Mesendoderm (in vitro differentiated cells): ENCODE measurements around the gene HNRNPLL.
"Not testable (repeated sequence)": the region's sequence is repeated elsewhere in the genome, so short reads cannot be mapped to it uniquely, and the experiment has no call there.

Experiments used
- DNase-seq: peaks from one replicate; pipeline ENCODE4 v3.0.0; 2013
- H2AK5ac ChIP-seq: 2 replicates; pipeline ENCODE4 v1.6.1; 2013; ENCODE audit warnings: low read length, inconsistent platforms
- H2BK120ac ChIP-seq: 2 replicates; pipeline ENCODE4 v1.6.1; 2013; ENCODE audit warnings: low read depth, mild to moderate bottlenecking, low read length, moderate library complexity, mixed read lengths
- H2BK15ac ChIP-seq: replicated peaks from 2 replicates; pipeline ENCODE4 v1.6.1; 2013; ENCODE audit warnings: low read depth, mild to moderate bottlenecking, moderate library complexity
- H2BK5ac ChIP-seq: 2 replicates; pipeline ENCODE4 v1.6.1; 2013; ENCODE audit warnings: low read length, inconsistent platforms
- H3K18ac ChIP-seq: 2 replicates; pipeline ENCODE4 v1.6.1; 2013; ENCODE audit warnings: mild to moderate bottlenecking, low read length, mixed read lengths
- H3K23ac ChIP-seq: one replicate; pipeline ENCODE4 v1.6.1; 2013; ENCODE audit warnings: low read length
- H3K27ac ChIP-seq: 2 replicates; pipeline ENCODE4 v1.5.1; 2013; ENCODE audit warnings: low read depth, mild to moderate bottlenecking, inconsistent platforms, low read length, moderate library complexity
- H3K27me3 ChIP-seq: 2 replicates; pipeline ENCODE4 v1.6.1; 2013; ENCODE audit warnings: low read length, control low read depth, mild to moderate bottlenecking, inconsistent platforms; ENCODE audit not compliant: insufficient read depth, poor library complexity
- H3K36me3 ChIP-seq: 2 replicates; pipeline ENCODE4 v1.6.1; 2013; ENCODE audit warnings: low read length, inconsistent platforms; ENCODE audit not compliant: control insufficient read depth, insufficient read depth
- H3K4ac ChIP-seq: one replicate; pipeline ENCODE4 v1.6.1; 2013; ENCODE audit warnings: low read depth, mild to moderate bottlenecking, low read length, moderate library complexity
- H3K4me1 ChIP-seq: 2 replicates; pipeline ENCODE4 v1.6.1; 2013; ENCODE audit warnings: low read depth, low read length, inconsistent platforms; ENCODE audit not compliant: control insufficient read depth
- H3K4me2 ChIP-seq: 2 replicates; pipeline ENCODE4 v1.6.1; 2013; ENCODE audit warnings: low read length
- H3K4me3 ChIP-seq: 2 replicates; pipeline ENCODE4 v1.5.1; 2013; ENCODE audit warnings: mild to moderate bottlenecking, low read length
- H3K56ac ChIP-seq: one replicate; pipeline ENCODE4 v1.6.1; 2013; ENCODE audit warnings: low read length
- H3K79me1 ChIP-seq: 2 replicates; pipeline ENCODE4 v1.6.1; 2013; ENCODE audit warnings: low read length, inconsistent platforms
- H3K79me2 ChIP-seq: 2 replicates; pipeline ENCODE4 v1.6.1; 2013; ENCODE audit warnings: mild to moderate bottlenecking, low read length; ENCODE audit not compliant: control insufficient read depth, insufficient read depth
- H3K9ac ChIP-seq: 2 replicates; pipeline ENCODE4 v1.6.1; 2013; ENCODE audit warnings: low read length, inconsistent platforms
- H4K5ac ChIP-seq: one replicate; pipeline ENCODE4 v1.6.1; 2013; ENCODE audit warnings: low read length
- H4K8ac ChIP-seq: one replicate; pipeline ENCODE4 v1.6.1; 2013; ENCODE audit warnings: low read depth, mild to moderate bottlenecking, control low read depth, low read length, moderate library complexity
- WGBS: extraction: QIAGEN DNeasy Blood & Tissue Kit; methylation state at CpG from one replicate; pipeline ENCODE4 v1.1.7; 2013; ENCODE audit warnings: low lambda C conversion rate, missing lambda C conversion rate; ENCODE audit not compliant: insufficient coverage; ENCODE audit errors: extremely low coverage; 5-methylcytosine and 5-hydroxymethylcytosine counted together

Gene HNRNPLL

DNA sequence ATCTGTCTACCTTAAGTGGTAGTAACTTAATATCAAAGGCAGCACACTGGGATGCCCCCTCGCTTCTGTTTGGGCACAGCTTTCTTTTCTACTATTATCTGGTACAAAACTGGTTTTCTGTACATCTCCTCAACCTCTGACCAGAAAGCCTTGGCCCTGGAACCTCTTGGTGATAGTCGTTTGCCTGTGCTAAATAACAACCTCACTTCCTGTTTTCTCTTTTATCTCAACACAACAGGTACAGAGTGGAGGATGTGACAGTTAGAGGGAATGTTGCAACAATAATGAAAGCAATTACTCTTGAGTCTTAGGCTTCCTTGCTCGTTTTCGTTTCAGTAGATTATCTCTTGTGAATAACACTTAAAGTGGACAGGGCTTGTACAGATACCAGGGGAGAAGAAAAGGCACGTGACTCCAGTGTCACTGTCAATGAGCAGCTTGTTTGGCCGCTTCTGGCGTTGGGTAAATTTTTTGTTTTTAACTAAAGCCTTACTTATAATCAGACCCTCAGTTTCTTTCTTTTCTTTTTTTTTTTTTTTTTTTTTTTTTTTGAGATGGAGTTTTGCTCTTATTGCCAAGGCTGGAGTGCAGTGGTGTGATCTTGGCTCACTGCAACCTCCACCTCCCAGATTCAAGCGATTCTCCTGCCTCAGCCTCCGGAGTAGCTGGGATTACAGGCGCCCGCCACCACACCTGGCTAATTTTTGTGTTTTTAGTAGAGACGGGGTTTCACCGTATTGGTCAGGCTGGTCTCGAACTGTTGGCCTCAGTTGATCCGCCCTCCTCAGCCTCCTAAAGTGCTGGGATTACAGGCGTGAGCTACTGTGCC lies 41.2 kb upstream of the HNRNPLL start:
- H3K79me1 ChIP-seq, H3K4me2 ChIP-seq, H4K5ac ChIP-seq, H3K4me1 ChIP-seq, H2BK5ac ChIP-seq, H3K27ac ChIP-seq, H3K4ac ChIP-seq, H2BK120ac ChIP-seq, H3K23ac ChIP-seq, H3K79me2 ChIP-seq, H3K9ac ChIP-seq, H3K4me3 ChIP-seq, H3K56ac ChIP-seq, H2BK15ac ChIP-seq, H3K18ac ChIP-seq, H4K8ac ChIP-seq, H3K27me3 ChIP-seq, H2AK5ac ChIP-seq, DNase-seq, H3K36me3 ChIP-seq: not testable (repeated sequence)
- no CpG with 5 or more reads among the region's 16 CpGs for WGBS

- H3K79me2 ChIP-seq = no peaks in the 10 kb centered on the region
- H3K9ac ChIP-seq = no peak overlapping the region
- no peak overlapping the region for H2BK120ac ChIP-seq
- H3K4ac ChIP-seq = no peak overlapping the region
- DNase-seq = no peak
- WGBS = no CpG with 5 or more reads among the region's 45 CpGs
- no peak overlapping the region for H4K5ac ChIP-seq
- H3K79me1 ChIP-seq = no peaks in the 10 kb centered on the region
- H2BK15ac ChIP-seq = no peak overlapping the region
- no peak overlapping the region for H3K18ac ChIP-seq
- H3K4me1 ChIP-seq = no peaks in the 10 kb centered on the region
- H2BK5ac ChIP-seq = no peak overlapping the region
- no peak overlapping the region for H3K27ac ChIP-seq
- no peak overlapping the region for H3K4me3 ChIP-seq
- H3K4me2 ChIP-seq = no peak overlapping the region
- H3K27me3 ChIP-seq = no peaks in the 10 kb centered on the region
- no peak overlapping the region for H3K23ac ChIP-seq
- H3K36me3 ChIP-seq = no peaks in the 10 kb centered on the region
- H4K8ac ChIP-seq = no peak overlapping the region
- H2AK5ac ChIP-seq = no peak overlapping the region
- H3K56ac ChIP-seq = no peak overlapping the region
Measured at GRCh38 chr2:38643021-38643671, 40.4 kb upstream of the HNRNPLL start.

GRCh38 chr2:38642373-38643017 lies 39.8 kb upstream of the HNRNPLL start:
- H2AK5ac ChIP-seq, H3K9ac ChIP-seq, DNase-seq, H2BK15ac ChIP-seq, H3K79me1 ChIP-seq, H3K36me3 ChIP-seq, H2BK5ac ChIP-seq, H4K8ac ChIP-seq, H3K27ac ChIP-seq, H3K56ac ChIP-seq, H3K4me2 ChIP-seq, H3K4me3 ChIP-seq, H3K4me1 ChIP-seq, H3K27me3 ChIP-seq, H2BK120ac ChIP-seq, H3K79me2 ChIP-seq, H4K5ac ChIP-seq, H3K18ac ChIP-seq, H3K4ac ChIP-seq, H3K23ac ChIP-seq: not testable (repeated sequence)
- no CpG with 5 or more reads among the region's 14 CpGs for WGBS

DNA sequence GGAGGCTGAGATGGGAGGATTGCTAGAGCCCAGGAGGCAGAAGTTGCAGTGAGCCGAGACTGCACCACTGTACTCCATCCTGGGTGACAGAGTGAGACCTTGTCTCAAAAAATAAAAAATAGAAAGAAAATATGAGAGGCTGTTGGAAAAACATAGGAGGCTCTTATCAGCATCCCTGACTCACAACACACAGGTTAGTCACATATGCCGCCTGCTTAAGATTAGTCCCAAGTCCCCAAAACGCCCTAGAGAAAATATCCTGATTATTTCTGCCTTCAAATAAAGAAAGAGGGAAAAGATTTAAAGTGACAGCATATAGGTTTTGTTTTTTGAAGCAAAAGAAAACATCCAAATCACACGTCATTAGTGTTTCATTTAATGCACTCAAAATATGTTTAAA lies 33.3 kb upstream of the HNRNPLL start:
- no peaks in the 10 kb centered on the region for H3K36me3 ChIP-seq
- no peak overlapping the region for H2BK5ac ChIP-seq
- WGBS = no CpG with 5 or more reads among the region's 4 CpGs

DNA sequence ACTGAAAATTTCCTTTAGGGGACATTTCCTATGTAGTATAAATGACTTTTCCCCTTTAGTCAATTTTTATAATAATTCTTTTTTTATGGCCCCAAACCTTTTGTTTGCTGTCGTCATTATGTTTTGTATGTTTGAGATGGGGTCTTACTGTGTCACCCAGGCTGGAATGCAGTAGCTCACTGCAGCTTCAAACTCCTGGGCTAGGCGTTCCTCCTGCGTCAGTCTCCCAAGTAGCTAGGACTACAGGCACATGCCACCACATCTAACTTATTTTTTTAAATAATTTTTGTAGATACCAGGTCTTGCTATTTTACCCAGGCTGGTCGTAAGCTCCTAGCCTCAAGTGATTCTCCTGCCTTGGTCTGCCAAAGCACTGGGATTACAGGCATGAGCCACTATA lies 32.4 kb upstream of the HNRNPLL start:
- H3K36me3 ChIP-seq = no peaks in the 10 kb centered on the region
- no peak overlapping the region for H3K4me3 ChIP-seq
- no peak overlapping the region for H2BK15ac ChIP-seq
- H2BK5ac ChIP-seq = no peak overlapping the region
- no peak overlapping the region for H2AK5ac ChIP-seq
- H3K23ac ChIP-seq = no peak overlapping the region
- no peak overlapping the region for H3K4ac ChIP-seq
- H4K8ac ChIP-seq = no peak overlapping the region
- no peak overlapping the region for H3K56ac ChIP-seq
- H2BK120ac ChIP-seq = no peak overlapping the region
- H4K5ac ChIP-seq = no peak overlapping the region
- WGBS = no CpG with 5 or more reads among the region's 4 CpGs
- no peaks in the 10 kb centered on the region for H3K4me1 ChIP-seq
- H3K27me3 ChIP-seq = no peaks in the 10 kb centered on the region
- no peak overlapping the region for H3K27ac ChIP-seq
- no peak for DNase-seq
- no peaks in the 10 kb centered on the region for H3K79me1 ChIP-seq
- H3K4me2 ChIP-seq = no peak overlapping the region
- no peaks in the 10 kb centered on the region for H3K79me2 ChIP-seq
- H3K18ac ChIP-seq = no peak overlapping the region
- no peak overlapping the region for H3K9ac ChIP-seq

More for the DNA sequence above, 33.3 kb upstream of the HNRNPLL start:
- Histone ChIP-seq H2BK120ac (no peak overlapping the region), H3K56ac (no peak overlapping the region), H3K27ac (no peak overlapping the region), H2BK15ac (no peak overlapping the region), H2AK5ac (no peak overlapping the region), H3K4me3 (no peak overlapping the region), H4K5ac (no peak overlapping the region), H3K4me2 (no peak overlapping the region), H3K4ac (no peak overlapping the region), H3K79me1 (no peaks in the 10 kb centered on the region), H3K4me1 (no peaks in the 10 kb centered on the region), H3K23ac (no peak overlapping the region), H3K27me3 (no peaks in the 10 kb centered on the region), H3K9ac (no peak overlapping the region), H3K18ac (no peak overlapping the region), H3K79me2 (no peaks in the 10 kb centered on the region), H4K8ac (no peak overlapping the region)
- DNase-seq = no peak
